ENCODE data around the gene TEX53.

TEX53 gene

GRCh38 chr9:114633438-114634089 is 24.0 kb downstream of the TEX53 start:
- DNase-seq, result no peak

- DNase-seq, result no peak
These were observed 26.4 kb downstream of the TEX53 start for GRCh38 chr9:114631166-114631565.

GRCh38 chr9:114629563-114630090 is 28.0 kb downstream of the TEX53 start:
- DNase-seq, result no peak

- no peak for DNase-seq
These were observed 30.1 kb downstream of the TEX53 start for GRCh38 chr9:114627553-114627952.

- no peak for DNase-seq
These were observed 31.1 kb downstream of the TEX53 start for GRCh38 chr9:114626415-114627020.

- no peak for DNase-seq
These were observed 32.9 kb downstream of the TEX53 start for GRCh38 chr9:114624677-114625076.

GRCh38 chr9:114621975-114622609 is 35.5 kb downstream of the TEX53 start:
- no peak for DNase-seq

- DNase-seq, result no peak
These were observed 36.0 kb downstream of the TEX53 start for GRCh38 chr9:114621561-114621960.

GRCh38 chr9:114619191-114619761 is 38.3 kb downstream of the TEX53 start:
- no peak for DNase-seq

- DNase-seq, result peak in 1 of 4 experiments; percentile 8
These were observed 40.7 kb downstream of the TEX53 start for GRCh38 chr9:114616684-114617520.

- no peak for DNase-seq
These were observed 43.2 kb downstream of the TEX53 start for GRCh38 chr9:114614373-114614772.

- DNase-seq, result no peak
These were observed 43.7 kb downstream of the TEX53 start for GRCh38 chr9:114613919-114614318.

- no peak for DNase-seq
These were observed 44.5 kb downstream of the TEX53 start for GRCh38 chr9:114613087-114613486.

- DNase-seq, result no peak
These were observed 45.2 kb downstream of the TEX53 start for GRCh38 chr9:114612272-114612923.

GRCh38 chr9:114611516-114612271 is 45.9 kb downstream of the TEX53 start:
- DNase-seq, result peak in 3 of 4 experiments; percentile 31 to 41 (median 37)

GRCh38 chr9:114608525-114608796 is 49.1 kb downstream of the TEX53 start:
- DNase-seq, result no peak

- DNase-seq, result no peak
These were observed 49.7 kb downstream of the TEX53 start for GRCh38 chr9:114607671-114608524.

- DNase-seq, result no peak
These were observed 50.9 kb downstream of the TEX53 start for GRCh38 chr9:114606597-114607207.
